Sigmoid colon (tissue), 4 donors: ENCODE results near the gene TMPRSS4.

Experiments used
- POLR2AphosphoS5 ChIP-seq, 4 donors: sonication (generic); formaldehyde crosslinking; IDR thresholded peaks; one replicate each; pipeline ENCODE4 v1.6.1; 2017; ENCODE audit warnings: antibody characterized with exemption in 4 of 4
- TF ChIP-seq, protein P1 (sequence below), 4 experiments: fragments of 450-650 bp in 3 of 4; fragments of 200-600 bp in 1 of 4; IDR thresholded peaks; one replicate each; pipeline ENCODE4 v1.5.1; 2016 to 2019; ENCODE audit warnings: antibody characterized with exemption in 4 of 4, mild to moderate bottlenecking in 3 of 4, moderate library complexity in 2 of 4

- no peak for TF ChIP-seq POLR2AphosphoS5 (IDR thresholded peaks at IDR 0.05)
- TF ChIP-seq, protein P1, sequence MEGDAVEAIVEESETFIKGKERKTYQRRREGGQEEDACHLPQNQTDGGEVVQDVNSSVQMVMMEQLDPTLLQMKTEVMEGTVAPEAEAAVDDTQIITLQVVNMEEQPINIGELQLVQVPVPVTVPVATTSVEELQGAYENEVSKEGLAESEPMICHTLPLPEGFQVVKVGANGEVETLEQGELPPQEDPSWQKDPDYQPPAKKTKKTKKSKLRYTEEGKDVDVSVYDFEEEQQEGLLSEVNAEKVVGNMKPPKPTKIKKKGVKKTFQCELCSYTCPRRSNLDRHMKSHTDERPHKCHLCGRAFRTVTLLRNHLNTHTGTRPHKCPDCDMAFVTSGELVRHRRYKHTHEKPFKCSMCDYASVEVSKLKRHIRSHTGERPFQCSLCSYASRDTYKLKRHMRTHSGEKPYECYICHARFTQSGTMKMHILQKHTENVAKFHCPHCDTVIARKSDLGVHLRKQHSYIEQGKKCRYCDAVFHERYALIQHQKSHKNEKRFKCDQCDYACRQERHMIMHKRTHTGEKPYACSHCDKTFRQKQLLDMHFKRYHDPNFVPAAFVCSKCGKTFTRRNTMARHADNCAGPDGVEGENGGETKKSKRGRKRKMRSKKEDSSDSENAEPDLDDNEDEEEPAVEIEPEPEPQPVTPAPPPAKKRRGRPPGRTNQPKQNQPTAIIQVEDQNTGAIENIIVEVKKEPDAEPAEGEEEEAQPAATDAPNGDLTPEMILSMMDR (IDR thresholded peaks at IDR 0.05): no peak
Observed at GRCh38 chr11:118169300-118170140, 92.6 kb downstream of the TMPRSS4 start.
